ENCODE measurements around the gene PLD1.

Gene PLD1

GRCh38 chr3:171604370-171604769, 205.9 kb downstream of the PLD1 start:
- Histone ChIP-seq H3K4me1 (ENCODE audit: control insufficient read depth, insufficient read depth, low read length) (no peaks in the 10 kb centered on the region), H3K9me3 (ENCODE audit: control insufficient read depth, insufficient read depth, low read depth, low read length) (no peaks in the 10 kb centered on the region), H3K36me3 (ENCODE audit: control insufficient read depth in 2 of 2, insufficient read depth in 1 of 2, low read length in 2 of 2) (peaks cover 0 to 12% of the 10 kb centered on the region in 2 experiments; a peak in 1 of 3 replicates), H3K4me3 (ENCODE audit: low read depth, low read length) (no peak overlapping the region), H3K27ac (ENCODE audit: extremely low read depth, low read depth, low read length) (no peak overlapping the region)
- CTCF ChIA-PET: interaction anchor here (0.7 kb wide), 1 partner anchor 42 kb away, joined by 4 read pairs; no protein-coding TSS in a partner anchor
- TF ChIP-seq ZNF639 (tag by site-specific recombination; IDR thresholded peaks at IDR 0.05) (no peak), GLIS2 (tag by site-specific recombination; IDR thresholded peaks at IDR 0.05) (no peak), ZNF146 (tag by site-specific recombination; IDR thresholded peaks at IDR 0.05) (no peak), ZNF175 (tag by site-specific recombination; IDR thresholded peaks at IDR 0.05) (no peak), ATF2 (tag by site-specific recombination; IDR thresholded peaks at IDR 0.05; ENCODE audit: low read depth) (no peak), SP3 (tag by site-specific recombination; IDR thresholded peaks at IDR 0.05) (no peak), ZNF16 (tag by site-specific recombination; IDR thresholded peaks at IDR 0.05; ENCODE audit: low read depth) (no peak), ZNF223 (tag by site-specific recombination; IDR thresholded peaks at IDR 0.05) (no peak), ZNF777 (tag by site-specific recombination; IDR thresholded peaks at IDR 0.05; ENCODE audit: borderline replicate concordance) (no peak), ZNF549 (tag by site-specific recombination; IDR thresholded peaks at IDR 0.05) (no peak), ZNF785 (tag by site-specific recombination; IDR thresholded peaks at IDR 0.05) (no peak), ZNF366 (tag by site-specific recombination; conservative IDR thresholded peaks at IDR 0.05) (no peak), TCF7L2 (IDR thresholded peaks at IDR 0.05; ENCODE audit: borderline replicate concordance, low read depth, low read length) (no peak)
- POLR2A ChIA-PET: no interaction called here

GRCh38 chr3:171602072-171602471, 208.2 kb downstream of the PLD1 start:
- TF ChIP-seq ZNF26 (tag by site-specific recombination; IDR thresholded peaks at IDR 0.05): no peak
- TF ChIP-seq ZNF121 (tag by site-specific recombination; IDR thresholded peaks at IDR 0.05): no peak
- no peak for TF ChIP-seq ZNF792 (tag by site-specific recombination; IDR thresholded peaks at IDR 0.05)
- no peak for TF ChIP-seq ZBTB6 (tag by site-specific recombination; IDR thresholded peaks at IDR 0.05)
- no peak for TF ChIP-seq ZBTB21 (tag by site-specific recombination; IDR thresholded peaks at IDR 0.05)
- no peak for TF ChIP-seq ZNF785 (tag by site-specific recombination; IDR thresholded peaks at IDR 0.05)
- Histone ChIP-seq H3K27ac (ENCODE audit: extremely low read depth, low read depth, low read length) (no peak overlapping the region), H3K36me3 (ENCODE audit: control insufficient read depth in 2 of 2, insufficient read depth in 1 of 2, low read length in 2 of 2) (peaks cover 0 to 12% of the 10 kb centered on the region in 2 experiments; a peak in 1 of 3 replicates), H3K4me1 (ENCODE audit: control insufficient read depth, insufficient read depth, low read length) (no peaks in the 10 kb centered on the region), H3K9me3 (ENCODE audit: control insufficient read depth, insufficient read depth, low read depth, low read length) (no peaks in the 10 kb centered on the region), H3K4me3 (ENCODE audit: low read depth, low read length) (no peak overlapping the region)
- CTCF ChIA-PET: interaction anchor here (3.3 kb wide), 1 partner anchor 12 kb away, joined by 12 read pairs; no protein-coding TSS in a partner anchor
- POLR2A ChIA-PET: no interaction called here

All from HEK293 (cell line).